DMS53 (cell line): ENCODE results near the gene LRRC3C.
"Not testable (repeated sequence)": the region's sequence is repeated elsewhere in the genome, so short reads cannot be mapped to it uniquely, and the experiment has no call there.

Experiments used
- DNase-seq: peaks from one replicate; lab custom pipeline; 2025; lab: John Stamatoyannopoulos, UW

LRRC3C gene

DNA sequence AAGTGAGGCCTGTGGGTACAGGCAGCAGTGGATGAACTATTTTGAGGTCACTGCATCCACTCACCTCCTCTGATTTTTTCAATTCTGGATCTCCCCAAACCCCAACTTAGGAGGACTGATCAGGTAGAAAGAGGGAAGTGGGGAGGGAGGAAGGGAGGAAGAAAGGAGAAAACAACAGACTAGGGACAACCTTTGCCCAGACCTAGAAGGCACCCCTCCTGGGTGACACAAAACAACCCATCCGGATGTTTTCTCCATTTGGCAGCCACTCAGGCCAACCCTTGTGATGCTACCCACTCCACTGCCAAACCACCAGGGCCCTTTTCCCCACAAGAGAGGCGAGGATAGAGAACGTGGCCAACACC is 2.9 kb upstream of the LRRC3C start:
- DNase-seq = no peak

GRCh38 chr17:39925282-39926134 is 2.0 kb upstream of the LRRC3C start:
- DNase-seq = no peak

GRCh38 chr17:39926135-39926587 is 1.4 kb upstream of the LRRC3C start:
- no peak for DNase-seq

DNA sequence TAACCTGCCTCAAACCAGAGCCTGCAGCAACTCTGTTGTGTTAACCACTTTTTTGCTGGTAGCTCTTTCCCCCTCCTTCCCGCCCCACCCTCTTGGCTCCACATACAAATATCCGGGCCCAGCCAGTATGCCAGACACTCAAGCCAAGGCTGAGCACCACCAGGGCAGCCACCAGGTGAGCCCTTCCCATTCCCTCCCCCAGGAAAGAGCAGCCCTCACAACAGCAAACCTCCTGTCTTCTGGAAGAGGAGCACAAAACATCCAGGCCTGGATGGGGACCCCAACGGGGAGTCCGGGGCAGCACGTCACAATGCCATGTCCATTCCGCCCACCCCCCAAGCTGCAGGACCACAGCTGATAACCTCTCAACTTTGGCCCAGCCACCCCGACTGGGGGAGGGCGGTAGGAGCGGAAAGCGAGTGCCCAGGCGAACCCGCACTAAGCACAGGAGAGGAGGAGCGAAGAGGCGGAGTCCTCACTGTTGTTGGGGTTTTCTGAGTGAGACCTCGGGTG is 888 bp upstream of the LRRC3C start:
- peak; percentile 58 for DNase-seq

- DNase-seq = peak; percentile 62
Observed at GRCh38 chr17:39927929-39928857, 661 bp downstream of the LRRC3C start.

DNA sequence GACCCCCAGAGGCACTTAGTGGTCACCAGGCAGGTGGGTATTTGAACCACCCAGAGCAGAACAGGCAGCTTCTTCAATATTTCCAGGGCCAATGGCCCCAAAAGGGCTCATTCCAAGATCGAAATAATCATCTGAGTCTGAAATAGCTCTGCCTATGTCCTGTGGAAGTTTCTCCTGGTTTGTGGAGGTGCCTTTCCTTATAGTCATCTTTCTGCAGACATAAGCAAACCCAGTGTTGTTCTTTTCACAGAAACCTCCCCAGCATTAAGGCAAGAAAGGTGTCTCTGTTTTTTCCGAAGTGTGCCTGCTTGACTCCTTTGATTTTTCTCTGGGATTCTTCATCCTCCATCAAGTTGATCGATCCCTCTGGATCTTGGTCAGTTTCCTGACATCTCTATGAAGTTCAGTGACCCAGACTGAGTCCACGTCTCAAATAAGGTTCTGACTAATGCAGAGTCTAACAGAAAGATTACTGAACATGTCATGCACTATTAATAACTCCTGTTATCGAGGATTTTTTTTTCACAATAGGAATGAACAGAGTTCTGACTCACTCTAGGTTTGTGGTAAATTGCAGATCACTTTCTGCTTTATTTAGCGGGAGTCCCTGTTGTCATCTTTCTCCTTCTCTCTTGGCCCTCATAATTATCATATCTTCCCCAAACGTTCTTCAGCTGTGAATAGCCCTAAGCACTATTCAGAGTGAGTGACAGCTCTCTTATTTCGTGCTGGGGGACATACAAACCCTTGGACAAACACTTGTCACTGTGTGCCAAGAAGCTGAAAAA is 1.5 kb downstream of the LRRC3C start:
- no peak for DNase-seq

- no peak for DNase-seq
Observed at GRCh38 chr17:39929646-39930407, 2.3 kb downstream of the LRRC3C start.

GRCh38 chr17:39933912-39934311 is 6.4 kb downstream of the LRRC3C start:
- no peak for DNase-seq

GRCh38 chr17:39934324-39934723 is 6.8 kb downstream of the LRRC3C start:
- no peak for DNase-seq

DNA sequence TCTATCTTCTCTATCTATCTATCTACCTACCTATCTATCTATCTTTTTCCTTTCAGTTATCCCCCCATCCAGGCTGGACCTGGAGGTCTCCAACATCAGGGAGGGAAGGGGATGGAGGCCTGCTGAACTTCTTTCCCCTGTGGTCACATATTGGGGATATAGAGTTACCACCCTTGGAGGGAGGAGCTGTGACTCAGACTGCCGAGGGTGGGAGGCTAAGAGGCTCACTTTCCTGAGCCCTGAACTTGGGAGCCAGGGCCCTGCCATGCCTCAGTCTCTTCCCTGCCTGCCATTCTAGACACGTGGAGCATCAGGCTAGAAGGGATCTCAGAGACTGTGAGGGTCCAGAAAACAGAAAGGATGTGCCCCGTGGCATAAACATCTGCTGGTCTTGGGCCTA is 8.4 kb downstream of the LRRC3C start:
- DNase-seq = no peak

DNA sequence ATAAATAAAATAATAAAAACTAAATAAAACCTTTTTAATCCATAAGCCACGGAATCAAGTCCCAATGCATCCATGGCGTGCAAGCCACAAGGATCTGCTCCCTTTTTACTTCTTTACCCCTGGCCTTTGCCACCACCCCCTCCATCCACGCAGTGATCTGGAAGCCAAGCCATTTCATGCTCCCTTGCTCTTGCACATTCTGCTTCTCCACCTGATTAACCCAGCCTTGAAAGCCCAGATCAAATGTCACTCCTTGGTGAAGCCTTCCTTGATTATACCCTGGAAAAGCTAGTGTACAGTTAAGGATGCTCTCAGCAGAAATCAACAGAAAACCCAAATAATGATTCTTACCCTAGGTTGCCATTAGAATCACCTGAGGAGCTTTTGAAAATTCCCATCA is 9.9 kb downstream of the LRRC3C start:
- DNase-seq = no peak

- DNase-seq = no peak
Observed at GRCh38 chr17:39938140-39938869, 10.8 kb downstream of the LRRC3C start.

GRCh38 chr17:39939106-39939505 is 11.6 kb downstream of the LRRC3C start:
- no peak for DNase-seq

DNA sequence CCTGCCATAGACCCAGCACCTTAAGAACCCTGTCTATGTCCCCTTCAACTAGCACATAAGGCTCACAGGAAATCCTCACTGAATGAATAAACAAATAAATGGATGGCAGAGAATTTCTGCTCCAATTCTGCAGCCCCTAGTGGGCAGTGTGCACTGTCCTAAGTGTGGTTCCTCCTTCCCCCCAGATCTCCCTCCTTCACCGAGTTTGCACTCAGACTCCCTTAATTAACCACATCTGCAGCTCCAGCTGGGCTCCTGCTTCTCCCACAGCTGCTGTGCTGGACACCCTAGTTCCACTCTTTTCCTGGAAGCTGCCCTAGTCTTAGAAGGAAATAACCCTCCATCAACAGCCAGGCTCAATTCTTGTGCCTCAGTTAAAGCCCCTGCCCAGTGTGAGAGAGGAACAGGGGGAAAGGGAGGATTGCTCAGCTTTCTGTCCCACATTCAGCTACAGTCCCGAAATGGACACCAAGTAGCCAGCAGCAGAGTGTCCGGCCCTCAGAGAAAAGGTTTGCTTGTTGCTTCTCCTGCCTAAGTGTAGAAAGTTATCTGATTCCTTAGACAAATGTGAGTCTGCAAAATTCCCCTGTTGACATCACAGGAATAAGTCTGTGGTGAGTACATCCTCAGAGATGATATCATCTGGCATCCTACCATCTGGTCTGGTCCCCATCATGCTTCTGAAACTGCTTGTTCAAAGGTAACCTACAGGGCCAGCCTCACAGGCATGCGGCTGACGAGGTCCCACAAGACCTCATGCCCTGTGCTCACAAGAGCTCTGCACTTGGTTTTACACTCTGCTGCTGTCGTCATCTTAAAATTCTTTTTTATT is 12.3 kb downstream of the LRRC3C start:
- peak; percentile 40 for DNase-seq

DNA sequence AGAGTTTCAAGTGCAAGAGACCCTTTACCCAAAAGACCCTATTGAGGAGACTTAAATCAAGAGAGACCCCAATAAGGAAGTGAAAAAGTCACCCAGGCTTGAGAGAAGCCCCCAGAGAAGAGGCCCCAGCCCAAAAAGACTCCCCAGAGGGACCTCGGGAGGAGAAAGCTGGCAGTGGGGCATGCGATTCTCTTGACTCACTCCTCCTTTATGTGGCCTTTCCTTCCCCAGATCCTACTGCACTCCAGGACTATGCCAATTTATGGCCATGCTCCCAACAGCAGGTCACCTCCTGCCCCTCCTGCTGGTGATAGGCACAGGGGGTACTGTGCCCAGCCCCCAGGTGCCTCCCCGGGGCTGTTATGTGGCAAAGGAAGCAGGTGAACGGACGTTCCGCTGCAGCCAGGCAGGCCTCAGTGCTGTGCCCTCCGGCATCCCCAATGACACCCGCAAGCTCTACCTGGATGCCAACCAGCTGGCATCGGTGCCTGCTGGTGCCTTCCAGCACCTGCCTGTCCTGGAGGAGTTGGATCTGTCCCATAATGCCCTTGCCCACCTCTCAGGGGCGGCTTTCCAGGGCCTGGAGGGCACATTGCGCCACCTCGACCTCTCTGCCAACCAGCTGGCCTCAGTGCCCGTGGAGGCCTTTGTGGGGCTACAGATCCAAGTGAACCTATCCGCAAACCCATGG is 16.3 kb downstream of the LRRC3C start:
- no peak for DNase-seq

DNA sequence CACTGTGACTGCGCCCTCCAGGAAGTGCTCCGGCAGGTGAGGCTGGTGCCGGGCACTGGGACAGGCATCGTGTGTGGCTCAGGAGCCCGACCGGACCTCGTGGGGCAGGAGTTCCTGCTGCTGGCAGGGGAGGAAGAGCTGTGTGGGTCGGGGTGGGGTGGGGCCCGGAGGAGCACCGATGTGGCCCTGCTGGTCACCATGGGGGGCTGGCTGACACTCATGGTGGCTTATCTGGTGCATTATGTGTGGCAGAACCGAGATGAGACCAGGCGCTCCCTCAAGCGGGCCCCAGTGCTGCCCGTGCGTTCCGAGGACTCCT is 16.8 kb downstream of the LRRC3C start:
- DNase-seq = no peak

DNA sequence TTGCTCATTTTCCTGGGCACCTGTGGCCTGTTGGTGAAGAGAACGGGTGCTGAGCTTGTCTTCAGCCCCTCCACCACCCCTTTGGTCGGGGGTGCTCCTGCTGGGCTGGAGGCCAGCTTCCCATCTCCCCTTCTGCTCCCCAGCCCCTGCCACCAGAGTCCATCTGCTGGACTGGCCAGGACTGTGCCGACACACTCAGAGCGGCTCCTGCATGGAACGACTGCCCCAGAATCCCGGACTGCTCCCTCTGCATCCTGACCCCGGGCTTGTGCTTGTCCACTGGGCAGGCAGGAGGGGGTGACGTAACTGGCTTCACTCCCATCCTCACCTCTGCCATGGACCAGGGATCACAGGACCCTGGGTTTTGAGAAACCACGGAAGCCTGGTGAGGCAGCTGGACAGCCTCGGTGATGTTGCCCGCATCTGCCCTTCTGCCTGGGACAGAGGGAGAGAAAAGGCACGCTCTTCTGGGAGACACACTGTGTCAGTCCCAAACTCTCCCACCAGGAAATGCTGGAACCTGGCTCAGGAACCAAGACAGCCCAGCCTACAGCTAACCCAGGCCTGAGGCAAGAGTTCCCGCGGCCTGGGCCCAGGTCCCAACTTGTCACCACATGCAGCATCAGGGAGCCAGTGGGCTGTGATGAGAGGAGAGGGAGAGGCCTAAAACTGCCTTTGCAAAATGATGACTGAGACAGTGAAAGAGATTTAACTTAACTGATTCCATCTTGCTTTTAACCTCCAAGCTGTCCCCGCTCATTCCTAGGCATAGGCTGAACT is 19.2 kb downstream of the LRRC3C start:
- DNase-seq = no peak

DNA sequence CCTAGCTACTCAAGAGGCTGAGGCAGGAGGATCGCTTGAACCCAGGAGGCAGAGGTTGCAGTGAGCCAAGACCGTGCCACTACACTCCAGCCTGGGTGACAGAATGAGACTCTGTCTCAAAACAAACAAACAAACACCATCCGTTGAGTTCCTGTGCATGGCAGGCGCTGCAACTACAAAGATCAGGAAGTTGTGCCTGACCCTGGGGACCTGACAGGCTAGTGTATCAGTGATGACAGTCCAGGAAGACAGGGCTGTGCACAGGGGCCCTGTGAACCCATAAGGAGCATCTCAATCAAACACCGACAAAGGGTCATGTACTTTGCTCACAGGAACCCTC is 20.9 kb downstream of the LRRC3C start:
- DNase-seq = not testable (repeated sequence)
